Retinal pigment epithelial cell (primary cell): ENCODE measurements around the gene POMT1.

ENCODE experiments used
- DNase-seq: peaks from one replicate; pipeline ENCODE4 v3.0.0-alpha.2; 2010; ENCODE audit warnings: low read depth
- H3K4me3 ChIP-seq: 2 replicates; pipeline ENCODE4 v1.5.1; 2011; ENCODE audit warnings: mild to moderate bottlenecking, low read length, control low read depth, moderate library complexity
- TF ChIP-seq, protein P1 (sequence below): conservative IDR thresholded peaks from 2 replicates; pipeline ENCODE4 v1.5.1; 2011; ENCODE audit warnings: low read depth, low read length, control low read depth, inconsistent platforms

Gene POMT1

DNA sequence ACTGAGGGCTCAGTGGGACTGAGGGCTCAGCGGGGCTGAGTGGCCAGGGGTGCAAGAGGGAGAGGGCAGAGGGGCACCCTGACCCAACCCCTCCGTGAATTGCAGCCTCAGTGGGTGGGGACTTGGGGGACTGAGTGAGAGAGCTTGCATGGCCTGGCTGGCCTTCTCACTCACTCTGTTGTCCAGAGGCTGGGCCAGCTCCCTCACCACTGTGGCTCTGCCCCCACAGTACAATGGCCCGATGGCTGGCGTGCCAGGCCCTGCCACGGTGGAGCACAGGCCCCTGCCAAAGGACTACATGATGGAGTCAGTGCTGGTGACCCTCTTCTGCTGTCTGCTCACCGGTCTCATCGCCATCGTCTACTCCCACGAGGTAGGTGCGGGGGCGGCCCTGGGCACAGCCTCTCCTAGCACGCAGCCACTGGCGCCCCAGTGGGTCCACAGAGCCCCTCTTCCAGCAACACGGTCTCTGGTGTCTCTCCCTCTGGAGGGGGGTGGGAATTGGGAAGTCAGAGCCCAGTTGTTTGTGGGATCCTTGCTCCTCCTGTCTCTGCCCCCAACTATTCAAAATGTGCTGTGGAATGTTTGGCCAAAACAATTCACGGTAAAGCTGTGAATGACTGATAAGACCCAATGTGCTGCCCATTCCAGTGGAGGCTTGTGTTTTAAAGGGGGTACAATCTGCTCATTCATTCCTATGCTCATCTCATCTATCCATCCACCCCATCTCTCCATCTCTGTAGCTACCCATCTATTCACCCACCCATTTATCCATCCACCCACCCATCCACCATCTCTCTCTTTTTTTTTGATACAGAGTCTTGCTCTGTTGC lies 53.3 kb downstream of the POMT1 start:
- TF ChIP-seq, protein P1, sequence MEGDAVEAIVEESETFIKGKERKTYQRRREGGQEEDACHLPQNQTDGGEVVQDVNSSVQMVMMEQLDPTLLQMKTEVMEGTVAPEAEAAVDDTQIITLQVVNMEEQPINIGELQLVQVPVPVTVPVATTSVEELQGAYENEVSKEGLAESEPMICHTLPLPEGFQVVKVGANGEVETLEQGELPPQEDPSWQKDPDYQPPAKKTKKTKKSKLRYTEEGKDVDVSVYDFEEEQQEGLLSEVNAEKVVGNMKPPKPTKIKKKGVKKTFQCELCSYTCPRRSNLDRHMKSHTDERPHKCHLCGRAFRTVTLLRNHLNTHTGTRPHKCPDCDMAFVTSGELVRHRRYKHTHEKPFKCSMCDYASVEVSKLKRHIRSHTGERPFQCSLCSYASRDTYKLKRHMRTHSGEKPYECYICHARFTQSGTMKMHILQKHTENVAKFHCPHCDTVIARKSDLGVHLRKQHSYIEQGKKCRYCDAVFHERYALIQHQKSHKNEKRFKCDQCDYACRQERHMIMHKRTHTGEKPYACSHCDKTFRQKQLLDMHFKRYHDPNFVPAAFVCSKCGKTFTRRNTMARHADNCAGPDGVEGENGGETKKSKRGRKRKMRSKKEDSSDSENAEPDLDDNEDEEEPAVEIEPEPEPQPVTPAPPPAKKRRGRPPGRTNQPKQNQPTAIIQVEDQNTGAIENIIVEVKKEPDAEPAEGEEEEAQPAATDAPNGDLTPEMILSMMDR: no peak
- no peak overlapping the region for H3K4me3 ChIP-seq
- no peak for DNase-seq

DNA sequence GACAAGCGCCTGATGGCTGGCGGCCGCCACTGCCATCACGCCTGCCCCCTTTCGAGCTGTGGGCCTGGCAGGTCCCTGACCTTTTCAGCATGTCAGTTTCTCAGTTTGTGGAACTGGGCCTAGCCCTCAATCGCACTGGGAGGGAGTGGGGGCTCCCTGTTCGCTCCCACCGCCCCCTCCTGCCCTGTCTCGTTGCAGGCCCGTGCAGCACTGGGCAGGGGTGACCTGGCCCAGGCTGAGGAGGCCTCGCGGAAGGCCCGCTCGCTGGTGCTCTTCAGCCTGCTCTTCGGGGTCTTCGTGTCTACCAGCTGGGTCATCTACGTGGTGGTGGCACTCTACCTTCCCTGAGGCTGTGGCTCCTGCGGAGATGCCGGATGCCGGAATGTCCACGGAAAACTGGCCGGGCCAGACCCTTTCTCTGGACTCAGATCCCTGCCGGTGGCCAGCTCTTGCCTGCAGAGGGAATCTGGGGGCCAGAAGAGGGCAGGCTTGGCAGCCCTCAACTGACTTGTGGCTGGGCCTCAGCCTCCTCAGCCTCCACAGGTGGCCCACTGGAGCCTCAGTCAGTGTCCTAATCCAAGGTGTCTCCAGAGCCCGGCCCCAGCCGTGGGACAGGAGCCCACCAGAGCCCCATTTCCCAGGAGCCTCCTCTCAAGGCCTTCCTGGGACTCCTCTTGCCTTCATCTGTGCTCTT lies 55.3 kb downstream of the POMT1 start:
- DNase-seq: no peak
- no peak overlapping the region for H3K4me3 ChIP-seq
- TF ChIP-seq, protein P1: no peak

DNA sequence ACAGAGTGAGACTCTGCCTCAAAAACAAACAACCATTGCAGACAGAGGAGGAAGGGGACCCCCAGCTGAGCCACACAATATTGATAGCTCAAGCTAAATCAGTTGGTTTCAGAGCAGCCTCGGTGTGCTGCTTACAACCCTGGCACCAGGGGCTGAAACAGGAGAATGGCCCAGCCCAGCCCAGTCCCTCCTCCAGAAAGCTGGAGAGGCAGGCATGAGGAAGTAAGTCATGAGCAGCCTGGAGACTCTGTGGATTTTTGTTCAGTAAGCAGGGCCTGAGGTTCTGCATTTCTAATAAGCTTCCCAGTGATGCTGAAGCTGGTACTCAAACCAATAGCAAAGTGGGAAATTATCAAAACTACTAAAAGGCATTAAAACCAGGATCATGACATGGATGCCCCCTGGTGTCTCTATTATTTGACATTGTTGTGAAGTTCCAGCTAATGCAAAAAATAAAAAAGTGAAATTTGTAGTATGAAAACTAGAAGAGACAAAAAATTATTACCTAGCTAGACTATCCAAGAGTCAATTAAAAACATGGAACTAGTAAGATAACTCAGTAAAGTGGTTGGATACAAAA lies 56.8 kb downstream of the POMT1 start:
- TF ChIP-seq, protein P1: peak; percentile 4
- H3K4me3 ChIP-seq: no peak overlapping the region
- no peak for DNase-seq

DNA sequence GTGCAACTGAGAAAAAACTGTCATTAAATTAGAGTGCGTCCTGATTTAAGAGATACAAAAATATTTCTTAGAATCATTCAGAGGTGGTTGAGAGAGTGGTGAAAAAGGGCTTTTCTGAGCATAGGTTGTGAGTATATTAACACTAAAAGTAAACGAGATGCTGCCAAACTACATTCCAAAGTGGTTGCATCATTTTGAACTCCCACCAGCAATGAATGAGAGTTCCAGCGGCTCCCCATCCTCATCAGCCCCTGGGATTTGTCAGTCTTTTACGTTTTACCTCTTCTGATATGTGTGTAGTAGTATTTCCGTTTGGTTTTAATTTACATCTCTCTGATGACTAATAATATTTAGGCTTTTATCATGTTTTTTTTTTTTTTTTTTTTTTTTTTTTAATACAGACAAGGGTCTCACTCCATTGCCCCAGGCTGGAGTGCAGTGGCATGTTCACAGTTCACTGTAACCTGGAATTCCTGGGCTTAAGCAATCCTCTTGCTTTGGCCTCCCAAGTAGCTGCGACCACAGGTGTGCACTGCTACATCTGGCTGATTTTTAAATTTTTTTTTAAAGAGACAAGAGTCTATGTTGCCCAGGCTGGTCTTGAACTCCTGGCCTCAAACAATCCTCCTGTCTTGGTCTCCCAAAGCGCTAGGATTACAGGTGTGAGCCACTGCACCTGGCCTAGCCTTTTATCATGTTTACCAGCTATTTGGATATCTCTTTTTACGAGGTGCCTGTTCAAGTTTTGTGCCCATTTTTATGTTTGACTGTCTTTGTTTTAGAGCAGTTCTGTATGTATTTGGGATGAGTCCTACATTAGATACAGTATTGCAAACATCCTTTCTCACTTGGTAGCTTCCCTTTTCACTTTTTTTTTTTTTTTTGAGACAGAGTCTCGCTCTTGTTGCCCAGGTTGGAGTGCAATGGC lies 59.6 kb downstream of the POMT1 start:
- no peak overlapping the region for H3K4me3 ChIP-seq
- no peak for DNase-seq
- TF ChIP-seq, protein P1: no peak

DNA sequence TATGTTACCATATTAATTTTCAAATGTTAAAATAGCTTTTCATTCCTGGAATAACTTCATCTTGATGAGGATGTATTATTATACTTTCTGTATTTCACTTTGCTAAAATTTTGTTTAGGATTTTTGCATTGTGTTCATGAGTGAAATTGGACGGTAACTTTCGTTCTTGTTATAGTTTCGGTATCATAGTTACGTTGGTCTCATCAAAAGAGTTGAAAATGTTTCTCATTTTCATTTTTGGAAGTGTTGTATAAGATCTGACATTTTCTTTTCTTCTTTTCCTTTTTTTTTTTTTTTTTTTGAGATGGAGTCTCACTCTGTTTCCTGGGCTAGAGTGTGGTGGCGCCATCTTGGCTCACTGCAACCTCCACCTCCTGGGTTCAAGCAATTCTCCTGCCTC lies 62.7 kb downstream of the POMT1 start:
- no peak for DNase-seq
- no peak overlapping the region for H3K4me3 ChIP-seq
- TF ChIP-seq, protein P1: no peak

DNA sequence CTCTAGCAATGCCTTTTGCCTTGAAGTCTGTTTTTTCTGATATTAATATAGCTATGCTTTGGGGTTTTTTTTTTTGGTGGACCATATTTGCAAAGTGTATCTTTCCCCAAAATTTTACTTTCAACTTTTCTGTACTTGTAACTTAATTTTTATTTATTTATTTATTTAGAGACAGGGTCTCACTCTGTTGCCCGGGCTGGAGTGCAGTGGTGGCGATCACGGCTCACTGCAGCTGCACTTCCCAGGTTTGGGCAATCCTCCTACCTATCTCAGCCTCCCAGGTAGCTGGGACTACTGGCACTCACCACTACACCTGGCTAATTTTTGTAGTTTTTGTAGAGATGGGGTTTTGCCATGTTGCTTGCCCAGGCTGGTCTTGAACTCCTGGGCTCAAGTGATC lies 63.4 kb downstream of the POMT1 start:
- no peak overlapping the region for H3K4me3 ChIP-seq
- DNase-seq: no peak
- TF ChIP-seq, protein P1: no peak
